OCI-LY7 (cell line): ENCODE data around the gene GABPB2.

ENCODE experiments used
- EZH2phosphoT487 ChIP-seq: fragments of 200-600 bp; sonication (generic); IDR thresholded peaks from 2 replicates; pipeline ENCODE4 v1.6.1; 2018; ENCODE audit warnings: low read depth, borderline replicate concordance, mild to moderate bottlenecking, mixed run types, antibody characterized with exemption, low read length, moderate library complexity, mixed read lengths
- TF ChIP-seq, protein P1 (sequence below): fragments of 200-600 bp; sonication (generic); conservative IDR thresholded peaks from 2 replicates; pipeline ENCODE4 v1.5.1; 2014; ENCODE audit warnings: mild to moderate bottlenecking, antibody characterized with exemption, low read length, moderate library complexity, mixed read lengths

DNA sequence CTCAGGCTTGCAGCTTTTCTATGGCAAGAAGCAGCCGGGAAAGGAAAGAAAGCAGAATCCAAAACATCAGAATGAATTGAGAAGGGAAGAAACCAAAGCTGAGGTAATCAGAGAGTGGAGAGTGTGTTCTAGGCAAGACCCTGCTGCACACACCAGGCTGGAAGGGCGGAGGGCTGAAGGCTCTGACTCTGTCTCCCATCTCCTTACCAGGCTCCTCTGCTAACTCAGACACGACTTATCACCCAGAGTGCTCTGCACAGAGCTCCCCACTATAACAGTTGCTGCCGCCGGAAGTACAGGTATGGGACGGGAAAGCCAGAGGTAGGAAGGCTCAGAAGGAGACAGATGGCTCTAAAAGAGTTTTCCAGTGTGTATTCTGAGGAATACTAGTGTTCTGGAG, 96.6 kb downstream of the GABPB2 start:
- TF ChIP-seq, protein P1, sequence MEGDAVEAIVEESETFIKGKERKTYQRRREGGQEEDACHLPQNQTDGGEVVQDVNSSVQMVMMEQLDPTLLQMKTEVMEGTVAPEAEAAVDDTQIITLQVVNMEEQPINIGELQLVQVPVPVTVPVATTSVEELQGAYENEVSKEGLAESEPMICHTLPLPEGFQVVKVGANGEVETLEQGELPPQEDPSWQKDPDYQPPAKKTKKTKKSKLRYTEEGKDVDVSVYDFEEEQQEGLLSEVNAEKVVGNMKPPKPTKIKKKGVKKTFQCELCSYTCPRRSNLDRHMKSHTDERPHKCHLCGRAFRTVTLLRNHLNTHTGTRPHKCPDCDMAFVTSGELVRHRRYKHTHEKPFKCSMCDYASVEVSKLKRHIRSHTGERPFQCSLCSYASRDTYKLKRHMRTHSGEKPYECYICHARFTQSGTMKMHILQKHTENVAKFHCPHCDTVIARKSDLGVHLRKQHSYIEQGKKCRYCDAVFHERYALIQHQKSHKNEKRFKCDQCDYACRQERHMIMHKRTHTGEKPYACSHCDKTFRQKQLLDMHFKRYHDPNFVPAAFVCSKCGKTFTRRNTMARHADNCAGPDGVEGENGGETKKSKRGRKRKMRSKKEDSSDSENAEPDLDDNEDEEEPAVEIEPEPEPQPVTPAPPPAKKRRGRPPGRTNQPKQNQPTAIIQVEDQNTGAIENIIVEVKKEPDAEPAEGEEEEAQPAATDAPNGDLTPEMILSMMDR = no peak
- no peak for TF ChIP-seq EZH2phosphoT487
